ENCODE results near the gene CCNB2. TPM values are rescaled to one million over a fixed set of nuclear protein-coding genes. Genes with fewer than 3 reads are reported as not detected.
"Not testable (repeated sequence)": the region's sequence is repeated elsewhere in the genome, so short reads cannot be mapped to it uniquely, and the experiment has no call there.

Gene CCNB2
- total and polyA plus RNA-seq, 2 donors: 19.5 to 75.1 TPM

- 96% methylated on average over 4 of the region's 4 CpGs for WGBS
- no peaks in the 10 kb centered on the region for H3K9me3 ChIP-seq (ENCODE audit: control insufficient read depth in 2 of 2, insufficient read depth in 1 of 2, low read length in 1 of 2)
- no peak for DNase-seq (ENCODE audit: low read depth in 6 of 9, low spot score in 9 of 9)
- H3K4me3 ChIP-seq (ENCODE audit: low read length in 2 of 2): no peak overlapping the region
- peaks cover 0 to 2% of the 10 kb centered on the region in 2 donors for H3K4me1 ChIP-seq (ENCODE audit: control insufficient read depth in 2 of 2, insufficient read depth in 2 of 2, low read length in 2 of 2)
- no peaks in the 10 kb centered on the region for H3K27me3 ChIP-seq (ENCODE audit: control insufficient read depth in 2 of 2, insufficient read depth in 1 of 2, low read length in 1 of 2)
- no peaks in the 10 kb centered on the region for H3K36me3 ChIP-seq (ENCODE audit: control insufficient read depth in 2 of 2, insufficient read depth in 2 of 2, low read length in 1 of 2)
- no peak overlapping the region for H3K27ac ChIP-seq (ENCODE audit: low read depth in 1 of 2, low read length in 1 of 2)
These were observed 50.5 kb downstream of the CCNB2 start for GRCh38 chr15:59155431-59155830.

- 98% methylated on average over 5 of the region's 5 CpGs for WGBS
- H3K36me3 ChIP-seq (ENCODE audit: control insufficient read depth in 2 of 2, insufficient read depth in 2 of 2, low read length in 1 of 2): peaks cover 0 to 2% of the 10 kb centered on the region in 2 donors
- no peaks in the 10 kb centered on the region for H3K27me3 ChIP-seq (ENCODE audit: control insufficient read depth in 2 of 2, insufficient read depth in 1 of 2, low read length in 1 of 2)
- no peak for DNase-seq (ENCODE audit: low read depth in 6 of 9, low spot score in 9 of 9)
- peaks cover 0 to 2% of the 10 kb centered on the region in 2 donors for H3K4me1 ChIP-seq (ENCODE audit: control insufficient read depth in 2 of 2, insufficient read depth in 2 of 2, low read length in 2 of 2)
- no peak overlapping the region for H3K27ac ChIP-seq (ENCODE audit: low read depth in 1 of 2, low read length in 1 of 2)
- H3K9me3 ChIP-seq (ENCODE audit: control insufficient read depth in 2 of 2, insufficient read depth in 1 of 2, low read length in 1 of 2): no peaks in the 10 kb centered on the region
- H3K4me3 ChIP-seq (ENCODE audit: low read length in 2 of 2): no peak overlapping the region
These were observed 52.5 kb downstream of the CCNB2 start for GRCh38 chr15:59157396-59157795.

- Histone ChIP-seq H3K27ac (ENCODE audit: low read depth in 1 of 2, low read length in 1 of 2) (no peak overlapping the region), H3K9me3 (ENCODE audit: control insufficient read depth in 2 of 2, insufficient read depth in 1 of 2, low read length in 1 of 2) (no peaks in the 10 kb centered on the region), H3K36me3 (ENCODE audit: control insufficient read depth in 2 of 2, insufficient read depth in 2 of 2, low read length in 1 of 2) (peaks cover 0 to 2% of the 10 kb centered on the region in 2 donors), H3K4me1 (ENCODE audit: control insufficient read depth in 2 of 2, insufficient read depth in 2 of 2, low read length in 2 of 2) (peaks cover 0 to 2% of the 10 kb centered on the region in 2 donors), H3K27me3 (ENCODE audit: control insufficient read depth in 2 of 2, insufficient read depth in 1 of 2, low read length in 1 of 2) (no peaks in the 10 kb centered on the region), H3K4me3 (ENCODE audit: low read length in 2 of 2) (no peak overlapping the region)
- WGBS: 98% methylated on average over 9 of the region's 9 CpGs
- no peak for DNase-seq (ENCODE audit: low read depth in 6 of 9, low spot score in 9 of 9)
These were observed 53.1 kb downstream of the CCNB2 start for GRCh38 chr15:59157840-59158700.

GRCh38 chr15:59158701-59159034 is 53.7 kb downstream of the CCNB2 start:
- 93% methylated on average over 7 of the region's 7 CpGs for WGBS
- Histone ChIP-seq H3K4me3 (ENCODE audit: low read length in 2 of 2) (no peak overlapping the region), H3K27me3 (ENCODE audit: control insufficient read depth in 2 of 2, insufficient read depth in 1 of 2, low read length in 1 of 2) (no peaks in the 10 kb centered on the region), H3K9me3 (ENCODE audit: control insufficient read depth in 2 of 2, insufficient read depth in 1 of 2, low read length in 1 of 2) (no peaks in the 10 kb centered on the region), H3K36me3 (ENCODE audit: control insufficient read depth in 2 of 2, insufficient read depth in 2 of 2, low read length in 1 of 2) (peaks cover 0 to 2% of the 10 kb centered on the region in 2 donors), H3K4me1 (ENCODE audit: control insufficient read depth in 2 of 2, insufficient read depth in 2 of 2, low read length in 2 of 2) (peaks cover 0 to 2% of the 10 kb centered on the region in 2 donors), H3K27ac (ENCODE audit: low read depth in 1 of 2, low read length in 1 of 2) (no peak overlapping the region)
- DNase-seq (ENCODE audit: low read depth in 6 of 9, low spot score in 9 of 9): no peak

GRCh38 chr15:59159210-59159609 is 54.3 kb downstream of the CCNB2 start:
- H3K4me1 ChIP-seq (ENCODE audit: control insufficient read depth in 2 of 2, insufficient read depth in 2 of 2, low read length in 2 of 2): peaks cover 0 to 2% of the 10 kb centered on the region in 2 donors
- H3K27me3 ChIP-seq (ENCODE audit: control insufficient read depth in 2 of 2, insufficient read depth in 1 of 2, low read length in 1 of 2): no peaks in the 10 kb centered on the region
- no peak overlapping the region for H3K4me3 ChIP-seq (ENCODE audit: low read length in 2 of 2)
- peaks cover 0 to 2% of the 10 kb centered on the region in 2 donors for H3K36me3 ChIP-seq (ENCODE audit: control insufficient read depth in 2 of 2, insufficient read depth in 2 of 2, low read length in 1 of 2)
- H3K9me3 ChIP-seq (ENCODE audit: control insufficient read depth in 2 of 2, insufficient read depth in 1 of 2, low read length in 1 of 2): no peaks in the 10 kb centered on the region
- H3K27ac ChIP-seq (ENCODE audit: low read depth in 1 of 2, low read length in 1 of 2): no peak overlapping the region
- DNase-seq (ENCODE audit: low read depth in 6 of 9, low spot score in 9 of 9): no peak
- WGBS: 92% methylated on average over 9 of the region's 9 CpGs

GRCh38 chr15:59160880-59161593 is 56.1 kb downstream of the CCNB2 start:
- Histone ChIP-seq H3K36me3 (ENCODE audit: control insufficient read depth in 2 of 2, insufficient read depth in 2 of 2, low read length in 1 of 2) (peaks cover 0 to 2% of the 10 kb centered on the region in 2 donors), H3K9me3 (ENCODE audit: control insufficient read depth in 2 of 2, insufficient read depth in 1 of 2, low read length in 1 of 2) (no peaks in the 10 kb centered on the region), H3K27me3 (ENCODE audit: control insufficient read depth in 2 of 2, insufficient read depth in 1 of 2, low read length in 1 of 2) (no peaks in the 10 kb centered on the region), H3K4me1 (ENCODE audit: control insufficient read depth in 2 of 2, insufficient read depth in 2 of 2, low read length in 2 of 2) (peaks cover 0 to 2% of the 10 kb centered on the region in 2 donors), H3K4me3 (ENCODE audit: low read length in 2 of 2) (no peak overlapping the region), H3K27ac (ENCODE audit: low read depth in 1 of 2, low read length in 1 of 2) (no peak overlapping the region)
- peak in 2 of 9 donors; percentile 8 to 10 for DNase-seq (ENCODE audit: low read depth in 6 of 9, low spot score in 9 of 9)
- WGBS: 94% methylated on average over 23 of the region's 23 CpGs

- H3K36me3 ChIP-seq (ENCODE audit: control insufficient read depth in 2 of 2, insufficient read depth in 2 of 2, low read length in 1 of 2); H3K4me1 ChIP-seq (ENCODE audit: control insufficient read depth in 2 of 2, insufficient read depth in 2 of 2, low read length in 2 of 2); H3K9me3 ChIP-seq (ENCODE audit: control insufficient read depth in 2 of 2, insufficient read depth in 1 of 2, low read length in 1 of 2); H3K4me3 ChIP-seq (ENCODE audit: low read length in 2 of 2); DNase-seq (ENCODE audit: low read depth in 6 of 9, low spot score in 9 of 9); H3K27ac ChIP-seq (ENCODE audit: low read depth in 1 of 2, low read length in 1 of 2); H3K27me3 ChIP-seq (ENCODE audit: control insufficient read depth in 2 of 2, insufficient read depth in 1 of 2, low read length in 1 of 2): not testable (repeated sequence)
- 97% methylated on average over 8 of the region's 8 CpGs for WGBS
These were observed 57.1 kb downstream of the CCNB2 start for GRCh38 chr15:59162080-59162479.

GRCh38 chr15:59165726-59166125 is 60.8 kb downstream of the CCNB2 start:
- 92% methylated on average over 3 of the region's 3 CpGs for whole genome bisulfite sequencing
- peak overlapping the region in 1 of 2 donors; percentile 16 for H3K27ac ChIP-seq (ENCODE audit: low read depth in 1 of 2, low read length in 1 of 2)

GRCh38 chr15:59166166-59166565 is 61.2 kb downstream of the CCNB2 start:
- H3K27ac ChIP-seq (ENCODE audit: low read depth in 1 of 2, low read length in 1 of 2): peak overlapping the region in 1 of 2 donors; percentile 36
- 74% methylated on average over 4 of the region's 4 CpGs for WGBS

More at GRCh38 chr15:59165726-59166125, 60.8 kb downstream of the CCNB2 start:
- H3K9me3 ChIP-seq (ENCODE audit: control insufficient read depth in 2 of 2, insufficient read depth in 1 of 2, low read length in 1 of 2): no peaks in the 10 kb centered on the region
- H3K4me1 ChIP-seq (ENCODE audit: control insufficient read depth in 2 of 2, insufficient read depth in 2 of 2, low read length in 2 of 2): peaks cover 0 to 2% of the 10 kb centered on the region in 2 donors
- peaks cover 0 to 2% of the 10 kb centered on the region in 2 donors for H3K36me3 ChIP-seq (ENCODE audit: control insufficient read depth in 2 of 2, insufficient read depth in 2 of 2, low read length in 1 of 2)
- no peak for DNase-seq (ENCODE audit: low read depth in 6 of 9, low spot score in 9 of 9)
- no peak overlapping the region for H3K4me3 ChIP-seq (ENCODE audit: low read length in 2 of 2)
- H3K27me3 ChIP-seq (ENCODE audit: control insufficient read depth in 2 of 2, insufficient read depth in 1 of 2, low read length in 1 of 2): no peaks in the 10 kb centered on the region

More at GRCh38 chr15:59166166-59166565, 61.2 kb downstream of the CCNB2 start:
- H3K4me3 ChIP-seq (ENCODE audit: low read length in 2 of 2): no peak overlapping the region
- no peaks in the 10 kb centered on the region for H3K9me3 ChIP-seq (ENCODE audit: control insufficient read depth in 2 of 2, insufficient read depth in 1 of 2, low read length in 1 of 2)
- DNase-seq (ENCODE audit: low read depth in 6 of 9, low spot score in 9 of 9): no peak
- H3K36me3 ChIP-seq (ENCODE audit: control insufficient read depth in 2 of 2, insufficient read depth in 2 of 2, low read length in 1 of 2): peaks cover 0 to under 1% of the 10 kb centered on the region in 2 donors
- peaks cover 0 to 2% of the 10 kb centered on the region in 2 donors for H3K4me1 ChIP-seq (ENCODE audit: control insufficient read depth in 2 of 2, insufficient read depth in 2 of 2, low read length in 2 of 2)
- H3K27me3 ChIP-seq (ENCODE audit: control insufficient read depth in 2 of 2, insufficient read depth in 1 of 2, low read length in 1 of 2): no peaks in the 10 kb centered on the region
